VCaP (cell line): Measurements from ENCODE around the gene REXO1.
"Not testable (repeated sequence)": the region's sequence is repeated elsewhere in the genome, so short reads cannot be mapped to it uniquely, and the experiment has no call there.

Experiments
- H3K27ac ChIP-seq: fragments of 450-650 bp; 2 replicates; pipeline ENCODE4 v1.5.1; 2017
- TF ChIP-seq, protein P1 (sequence below): fragments of 450-650 bp; conservative IDR thresholded peaks from 2 replicates; pipeline ENCODE4 v1.5.1; 2017; ENCODE audit warnings: mild to moderate bottlenecking, moderate library complexity

REXO1 gene, protein sequence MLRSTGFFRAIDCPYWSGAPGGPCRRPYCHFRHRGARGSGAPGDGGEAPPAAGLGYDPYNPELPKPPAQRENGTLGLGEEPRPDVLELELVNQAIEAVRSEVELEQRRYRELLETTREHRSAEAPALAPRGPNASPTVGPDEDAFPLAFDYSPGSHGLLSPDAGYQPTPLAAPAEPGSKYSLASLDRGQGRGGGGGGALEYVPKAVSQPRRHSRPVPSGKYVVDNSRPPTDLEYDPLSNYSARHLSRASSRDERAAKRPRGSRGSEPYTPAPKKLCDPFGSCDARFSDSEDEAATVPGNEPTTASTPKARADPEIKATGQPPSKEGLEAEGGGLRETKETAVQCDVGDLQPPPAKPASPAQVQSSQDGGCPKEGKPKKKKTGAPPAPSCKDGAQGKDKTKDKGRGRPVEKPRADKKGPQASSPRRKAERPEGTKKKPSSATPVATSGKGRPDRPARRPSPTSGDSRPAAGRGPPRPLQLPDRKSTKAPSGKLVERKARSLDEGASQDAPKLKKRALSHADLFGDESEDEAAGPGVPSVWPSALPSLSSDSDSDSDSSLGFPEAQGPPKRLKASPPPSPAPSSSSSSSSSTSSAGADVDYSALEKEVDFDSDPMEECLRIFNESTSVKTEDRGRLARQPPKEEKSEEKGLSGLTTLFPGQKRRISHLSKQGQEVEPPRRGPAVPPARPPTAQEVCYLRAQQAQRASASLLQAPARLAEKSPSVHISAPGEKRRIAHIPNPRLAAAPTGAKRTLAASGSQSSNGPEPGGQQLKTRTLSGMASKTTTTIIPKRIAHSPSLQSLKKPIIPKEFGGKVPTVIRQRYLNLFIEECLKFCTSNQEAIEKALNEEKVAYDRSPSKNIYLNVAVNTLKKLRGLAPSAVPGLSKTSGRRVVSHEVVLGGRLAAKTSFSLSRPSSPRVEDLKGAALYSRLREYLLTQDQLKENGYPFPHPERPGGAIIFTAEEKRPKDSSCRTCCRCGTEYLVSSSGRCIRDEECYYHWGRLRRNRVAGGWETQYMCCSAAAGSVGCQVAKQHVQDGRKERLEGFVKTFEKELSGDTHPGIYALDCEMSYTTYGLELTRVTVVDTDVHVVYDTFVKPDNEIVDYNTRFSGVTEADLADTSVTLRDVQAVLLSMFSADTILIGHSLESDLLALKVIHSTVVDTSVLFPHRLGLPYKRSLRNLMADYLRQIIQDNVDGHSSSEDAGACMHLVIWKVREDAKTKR

DNA sequence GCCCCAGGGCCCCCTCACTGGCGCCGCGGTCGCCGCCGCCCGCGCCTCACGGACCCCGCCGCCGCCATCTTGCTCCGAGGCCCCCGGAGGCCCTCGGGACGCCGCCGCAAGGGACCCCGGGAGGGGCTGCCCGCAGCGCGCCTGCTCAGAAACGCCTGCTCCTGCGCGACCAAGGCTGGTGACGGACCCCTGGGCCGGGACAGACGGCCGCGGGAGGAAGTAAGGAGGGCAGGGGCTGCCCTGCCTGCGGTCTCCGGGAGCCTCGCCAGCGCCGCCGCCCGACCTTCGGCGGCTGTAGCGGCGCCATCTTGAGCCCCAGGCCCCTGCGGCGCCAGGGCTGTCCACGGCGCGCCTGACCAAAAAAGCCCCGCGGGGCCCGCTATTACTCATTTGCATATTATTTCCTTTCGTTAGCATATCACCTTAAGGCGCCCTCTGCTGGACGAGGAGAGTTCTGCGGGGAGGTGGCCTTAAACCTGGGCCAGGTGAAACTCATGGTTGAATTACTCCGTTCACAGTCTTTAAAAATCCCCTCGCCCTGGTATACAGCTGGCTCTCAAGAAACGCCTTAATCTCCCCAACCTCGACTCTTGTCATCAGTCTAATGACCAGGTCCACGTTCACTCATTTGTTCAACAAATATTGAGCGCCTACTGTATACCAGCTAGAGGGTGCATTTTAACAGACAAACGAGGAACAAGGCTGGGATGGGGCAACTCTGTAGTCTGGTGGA, at the start of gene REXO1:
REXO1 (minus strand) TSS at position 85 of the 733 bp plus-strand sequence. CDS start 125 bp downstream, outside the sequence.
- peak within 1 kb of the TSS; percentile 99 for H3K27ac ChIP-seq
- TF ChIP-seq, protein P1, sequence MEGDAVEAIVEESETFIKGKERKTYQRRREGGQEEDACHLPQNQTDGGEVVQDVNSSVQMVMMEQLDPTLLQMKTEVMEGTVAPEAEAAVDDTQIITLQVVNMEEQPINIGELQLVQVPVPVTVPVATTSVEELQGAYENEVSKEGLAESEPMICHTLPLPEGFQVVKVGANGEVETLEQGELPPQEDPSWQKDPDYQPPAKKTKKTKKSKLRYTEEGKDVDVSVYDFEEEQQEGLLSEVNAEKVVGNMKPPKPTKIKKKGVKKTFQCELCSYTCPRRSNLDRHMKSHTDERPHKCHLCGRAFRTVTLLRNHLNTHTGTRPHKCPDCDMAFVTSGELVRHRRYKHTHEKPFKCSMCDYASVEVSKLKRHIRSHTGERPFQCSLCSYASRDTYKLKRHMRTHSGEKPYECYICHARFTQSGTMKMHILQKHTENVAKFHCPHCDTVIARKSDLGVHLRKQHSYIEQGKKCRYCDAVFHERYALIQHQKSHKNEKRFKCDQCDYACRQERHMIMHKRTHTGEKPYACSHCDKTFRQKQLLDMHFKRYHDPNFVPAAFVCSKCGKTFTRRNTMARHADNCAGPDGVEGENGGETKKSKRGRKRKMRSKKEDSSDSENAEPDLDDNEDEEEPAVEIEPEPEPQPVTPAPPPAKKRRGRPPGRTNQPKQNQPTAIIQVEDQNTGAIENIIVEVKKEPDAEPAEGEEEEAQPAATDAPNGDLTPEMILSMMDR, result peak; percentile 94

DNA sequence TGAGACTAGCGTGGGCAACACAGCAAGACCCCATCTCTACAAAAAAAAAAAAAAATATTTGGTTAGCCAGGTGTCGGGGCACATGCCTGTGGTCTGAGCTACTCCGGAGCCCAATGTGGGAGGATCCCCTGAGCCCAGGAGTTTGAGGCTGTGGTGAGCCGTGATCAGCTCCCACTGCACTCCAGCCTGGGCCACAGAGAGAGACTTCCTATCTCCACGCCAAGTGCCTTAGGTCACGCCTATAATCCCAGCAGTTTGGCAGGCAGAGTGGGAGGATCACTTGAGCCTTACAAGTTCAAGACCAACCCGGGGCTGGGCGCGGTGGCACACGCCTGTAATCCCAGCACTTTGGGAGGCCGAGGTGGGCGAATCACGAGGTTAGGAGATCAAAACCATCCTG, 48.2 kb upstream of the REXO1 start:
- peak overlapping the region; percentile 60; the same call in 1 of the 2 replicates for H3K27ac ChIP-seq
- TF ChIP-seq, protein P1, result no peak

DNA sequence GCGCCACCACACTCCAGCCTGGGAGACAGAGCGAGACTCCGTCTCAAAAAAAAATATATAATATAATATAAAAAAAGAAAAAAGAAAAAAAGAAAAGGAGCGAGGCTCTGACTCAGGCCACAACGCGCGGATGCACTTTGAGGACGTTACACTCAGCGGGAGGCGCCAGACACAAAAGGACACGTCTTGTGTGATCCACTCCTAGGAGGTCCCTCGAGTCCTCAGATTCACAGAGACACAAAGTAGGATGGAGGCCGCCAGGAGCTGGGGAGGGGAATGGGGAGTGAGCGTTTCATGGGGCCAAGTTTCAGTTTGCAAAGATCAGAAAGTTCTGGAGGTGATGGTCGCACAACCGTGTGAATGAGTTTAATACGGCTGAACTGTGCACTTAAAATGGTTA, 45.5 kb upstream of the REXO1 start:
- TF ChIP-seq, protein P1, result no peak
- H3K27ac ChIP-seq, result no peak overlapping the region

DNA sequence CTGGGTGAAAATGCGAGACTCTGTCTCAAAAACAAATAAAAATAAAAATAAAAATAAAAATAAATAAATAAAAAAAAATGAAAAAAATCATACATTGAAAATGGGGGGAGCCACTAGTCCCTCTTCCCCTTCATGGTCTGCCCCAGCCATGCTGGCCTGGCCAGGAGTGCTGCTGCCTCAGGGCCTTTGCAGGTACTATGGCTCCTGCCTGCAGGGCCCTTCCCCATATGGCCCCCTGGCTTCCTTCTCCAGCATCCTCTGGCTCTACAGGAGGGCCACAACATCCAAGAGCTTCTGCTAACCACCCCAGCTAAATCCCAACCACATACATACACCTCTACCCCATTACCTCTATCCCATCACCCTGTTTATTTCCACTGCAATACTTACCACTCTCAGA, 41.6 kb upstream of the REXO1 start:
- TF ChIP-seq, protein P1, result no peak
- H3K27ac ChIP-seq, result no peak overlapping the region

DNA sequence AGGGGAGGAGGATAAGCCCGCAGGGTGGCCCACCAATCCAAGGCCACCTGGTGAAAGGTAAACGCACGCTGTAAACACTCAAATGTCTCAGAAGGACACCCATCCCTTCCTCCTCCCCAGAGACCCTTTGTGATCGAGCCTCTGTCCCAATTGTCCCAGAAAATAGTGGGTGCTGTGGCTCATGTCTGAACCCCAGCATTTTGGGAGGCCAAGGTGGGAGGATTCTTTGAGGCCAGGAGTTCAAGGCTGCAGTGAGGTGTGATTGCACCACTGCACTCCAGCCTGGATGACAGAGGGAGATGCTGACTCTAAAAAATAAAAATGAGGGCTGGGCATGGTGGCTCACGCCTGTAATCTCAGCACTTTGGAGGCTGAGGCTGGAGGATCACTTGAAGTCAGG, 40.1 kb upstream of the REXO1 start:
- TF ChIP-seq, protein P1, result no peak
- H3K27ac ChIP-seq, result no peak overlapping the region

DNA sequence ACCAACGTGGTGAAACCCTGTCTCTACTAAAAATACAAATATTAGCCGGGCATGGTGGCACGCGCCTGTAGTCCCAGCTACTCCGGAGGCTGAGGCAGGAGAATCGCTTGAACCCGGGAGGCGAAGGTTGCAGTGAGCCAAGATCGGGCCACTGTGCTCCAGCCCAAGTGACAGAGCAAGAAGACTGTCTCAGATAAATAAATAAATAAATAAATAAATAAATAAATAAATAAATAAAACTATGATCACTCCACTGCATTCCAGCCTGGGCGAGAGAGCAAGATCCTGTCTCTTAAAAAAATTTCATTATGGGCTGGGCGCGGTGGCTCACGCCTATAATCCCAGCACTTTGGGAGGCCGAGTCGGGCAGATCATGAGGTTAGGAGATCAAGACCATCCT, 38.1 kb upstream of the REXO1 start:
- not testable (repeated sequence) for H3K27ac ChIP-seq

DNA sequence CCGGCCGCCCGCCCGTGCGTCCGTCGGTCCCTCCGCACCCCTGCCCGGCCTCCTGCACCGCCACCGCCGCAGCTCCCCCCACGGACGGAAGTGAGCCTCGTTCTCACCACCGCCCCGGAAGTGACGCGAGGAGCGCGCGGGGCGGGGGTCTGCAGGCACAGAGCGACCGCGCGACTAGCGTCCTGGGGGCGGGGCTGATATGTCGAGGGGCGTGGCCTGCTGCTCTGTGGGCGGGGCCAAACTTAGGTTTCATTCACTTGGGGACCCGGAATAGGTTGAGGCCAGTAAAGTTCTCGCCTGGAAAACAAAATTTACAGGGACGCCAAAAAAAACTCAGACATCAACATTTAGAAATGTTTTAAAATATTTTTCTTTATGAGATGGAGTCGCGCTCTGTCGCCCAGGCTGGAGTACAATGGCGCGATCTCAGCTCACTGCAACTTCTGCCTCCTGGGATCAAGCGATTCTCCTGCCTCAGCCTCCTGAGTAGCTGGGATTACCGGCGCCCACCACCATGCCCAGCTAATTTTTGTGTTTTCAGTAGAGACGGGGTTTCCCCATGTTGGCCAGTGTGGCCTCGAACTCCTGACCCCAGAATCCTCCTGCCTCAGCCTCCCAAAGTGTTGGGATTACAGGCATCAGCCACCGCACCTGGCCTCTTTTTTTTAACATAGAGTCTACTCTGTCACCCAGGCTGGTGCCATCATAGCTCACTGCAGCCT, 37.3 kb upstream of the REXO1 start, which contains the start of gene ABHD17A:
ABHD17A (minus strand) TSS at position 99 of the 722 bp plus-strand sequence. CDS start 3,930 bp downstream, outside the sequence.
- peak within 1 kb of the TSS; percentile 81 for H3K27ac ChIP-seq
